Choroid plexus epithelial cell (primary cell): Measurements from ENCODE around the gene TMTC2.

Experiments
- DNase-seq: peaks from one replicate; pipeline ENCODE4 v3.0.0-alpha.2; 2010; ENCODE audit warnings: low read depth
- H3K4me3 ChIP-seq: 2 replicates; pipeline ENCODE4 v1.5.1; 2011; ENCODE audit warnings: low read depth, mild to moderate bottlenecking, control low read depth, low read length, moderate library complexity
- TF ChIP-seq, protein P1 (sequence below): conservative IDR thresholded peaks from 2 replicates; pipeline ENCODE4 v1.5.1; 2011; ENCODE audit warnings: low read depth, mild to moderate bottlenecking, control low read depth, inconsistent platforms, low read length, moderate library complexity

The TMTC2 gene

DNA sequence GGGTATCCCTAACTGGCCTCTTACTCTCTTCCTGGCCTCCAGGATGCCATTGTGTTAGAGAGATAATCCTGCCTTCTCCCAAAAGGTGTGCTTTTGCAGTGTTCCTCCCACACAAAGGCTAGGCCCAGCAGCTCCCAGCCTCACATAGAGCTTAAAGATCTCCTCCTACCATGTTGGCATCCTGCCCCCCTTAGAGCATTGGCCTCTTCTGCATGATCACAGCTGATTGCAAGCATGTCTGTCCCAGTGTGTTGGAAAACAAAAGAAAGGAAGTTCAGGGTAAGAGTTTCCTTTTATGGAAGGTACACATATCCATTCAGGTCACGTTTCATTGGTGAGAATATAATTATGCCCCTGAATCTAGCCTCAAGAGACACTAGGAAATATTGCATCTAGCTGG lies 405.4 kb downstream of the TMTC2 start:
- DNase-seq: no peak
- H3K4me3 ChIP-seq: no peak overlapping the region
- TF ChIP-seq, protein P1, sequence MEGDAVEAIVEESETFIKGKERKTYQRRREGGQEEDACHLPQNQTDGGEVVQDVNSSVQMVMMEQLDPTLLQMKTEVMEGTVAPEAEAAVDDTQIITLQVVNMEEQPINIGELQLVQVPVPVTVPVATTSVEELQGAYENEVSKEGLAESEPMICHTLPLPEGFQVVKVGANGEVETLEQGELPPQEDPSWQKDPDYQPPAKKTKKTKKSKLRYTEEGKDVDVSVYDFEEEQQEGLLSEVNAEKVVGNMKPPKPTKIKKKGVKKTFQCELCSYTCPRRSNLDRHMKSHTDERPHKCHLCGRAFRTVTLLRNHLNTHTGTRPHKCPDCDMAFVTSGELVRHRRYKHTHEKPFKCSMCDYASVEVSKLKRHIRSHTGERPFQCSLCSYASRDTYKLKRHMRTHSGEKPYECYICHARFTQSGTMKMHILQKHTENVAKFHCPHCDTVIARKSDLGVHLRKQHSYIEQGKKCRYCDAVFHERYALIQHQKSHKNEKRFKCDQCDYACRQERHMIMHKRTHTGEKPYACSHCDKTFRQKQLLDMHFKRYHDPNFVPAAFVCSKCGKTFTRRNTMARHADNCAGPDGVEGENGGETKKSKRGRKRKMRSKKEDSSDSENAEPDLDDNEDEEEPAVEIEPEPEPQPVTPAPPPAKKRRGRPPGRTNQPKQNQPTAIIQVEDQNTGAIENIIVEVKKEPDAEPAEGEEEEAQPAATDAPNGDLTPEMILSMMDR: no peak

- DNase-seq: no peak
These were observed 405.9 kb downstream of the TMTC2 start for GRCh38 chr12:83092606-83093005.

GRCh38 chr12:83093426-83093825 lies 406.7 kb downstream of the TMTC2 start:
- H3K4me3 ChIP-seq: no peak overlapping the region
- DNase-seq: no peak
- TF ChIP-seq, protein P1: no peak

More at GRCh38 chr12:83092606-83093005, 405.9 kb downstream of the TMTC2 start:
- TF ChIP-seq, protein P1: no peak
- no peak overlapping the region for H3K4me3 ChIP-seq

DNA sequence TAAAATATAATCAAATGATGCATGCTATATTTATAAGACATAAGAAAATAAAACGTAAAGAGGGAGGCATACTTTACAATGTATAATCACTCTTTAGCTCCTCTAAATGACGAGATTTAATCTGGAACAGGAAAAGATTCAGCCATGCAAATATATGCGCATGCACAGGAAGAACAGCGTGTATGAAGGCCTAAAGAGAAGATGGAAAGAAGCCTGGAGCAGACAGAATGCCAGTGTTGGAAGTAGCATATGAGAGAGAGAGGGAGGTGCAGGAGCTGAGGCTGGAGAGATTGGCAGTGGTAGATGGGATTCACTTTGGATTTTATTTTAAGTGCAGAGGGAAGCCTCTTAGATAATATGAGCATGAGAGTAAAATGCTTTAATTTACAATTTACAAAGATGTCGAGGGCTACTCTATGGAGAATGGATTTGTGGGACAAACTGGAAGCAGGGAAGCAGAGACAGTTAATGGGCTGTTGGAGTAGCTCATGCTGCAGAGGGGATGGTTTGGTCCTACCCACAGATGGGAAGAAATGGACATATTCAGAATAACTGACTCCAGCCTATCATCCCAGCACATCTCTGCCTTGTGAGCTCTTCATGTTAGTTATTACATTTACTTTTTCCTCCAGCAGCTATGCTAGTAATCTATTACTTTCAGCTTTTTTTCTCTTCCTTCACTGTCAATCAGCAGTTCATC lies 411.1 kb downstream of the TMTC2 start:
- DNase-seq: no peak
- no peak overlapping the region for H3K4me3 ChIP-seq
- TF ChIP-seq, protein P1: no peak

DNA sequence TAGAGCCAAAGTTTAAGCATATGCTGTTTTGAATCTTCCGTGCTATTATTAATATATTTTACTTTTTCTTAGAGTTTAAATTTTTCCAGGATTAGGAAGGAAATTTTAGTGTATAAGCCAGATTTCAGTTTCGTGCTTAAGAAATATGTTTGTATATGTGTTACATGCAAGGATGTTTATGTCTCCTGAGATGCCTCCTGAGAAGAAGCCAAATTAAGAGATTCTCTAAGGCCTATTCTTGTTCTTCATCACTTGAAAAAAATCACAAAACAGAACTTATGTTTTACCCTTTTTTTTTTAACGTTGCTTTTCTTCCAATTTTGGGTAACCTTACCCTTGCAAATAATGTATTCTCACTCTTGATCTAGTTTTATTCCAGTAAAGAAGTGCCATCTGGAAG lies 412.7 kb downstream of the TMTC2 start:
- no peak overlapping the region for H3K4me3 ChIP-seq
- no peak for DNase-seq

GRCh38 chr12:83102499-83102898 lies 415.8 kb downstream of the TMTC2 start:
- peak; percentile 71 for DNase-seq
- H3K4me3 ChIP-seq: no peak overlapping the region
- TF ChIP-seq, protein P1: no peak

More for the DNA sequence above, 412.7 kb downstream of the TMTC2 start:
- TF ChIP-seq, protein P1: no peak

GRCh38 chr12:83106873-83107272 lies 420.2 kb downstream of the TMTC2 start:
- TF ChIP-seq, protein P1: no peak
- H3K4me3 ChIP-seq: no peak overlapping the region
- no peak for DNase-seq
